NCI-H524 (cell line): ENCODE measurements around the gene TVP23C.
A peak's percentile ranks its signal among the peaks of the same experiment; 100 is the strongest.

Experiments used
- DNase-seq, 2 experiments: peaks; one replicate each; lab custom pipeline; 2025; lab: John Stamatoyannopoulos, UW

TVP23C gene

GRCh38 chr17:15465045-15465701, 98.1 kb downstream of the TVP23C start:
- DNase-seq, result no peak

- DNase-seq, result no peak
Observed at GRCh38 chr17:15464231-15464985, 98.9 kb downstream of the TVP23C start.

- DNase-seq, result no peak
Observed at GRCh38 chr17:15462976-15463772, 100.1 kb downstream of the TVP23C start.

DNA sequence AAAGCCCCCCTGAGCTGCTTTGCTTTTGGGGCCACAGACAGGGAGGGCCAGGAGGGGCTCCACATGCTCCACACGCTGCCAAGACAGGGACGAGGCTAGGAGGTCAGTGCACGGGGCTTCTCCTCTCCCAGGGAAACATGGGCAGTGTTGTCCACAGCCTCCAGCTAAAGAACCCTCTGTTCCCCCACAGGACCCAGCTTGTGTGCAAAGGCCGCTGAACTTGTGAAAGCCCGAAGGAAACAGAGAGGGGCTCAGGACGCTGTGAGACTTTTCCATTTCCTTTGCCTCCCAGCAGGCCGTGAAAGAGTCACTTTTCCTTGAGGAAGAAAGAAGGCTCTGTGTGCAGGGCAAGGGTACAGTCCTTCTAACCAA, 105.6 kb downstream of the TVP23C start:
- DNase-seq, result no peak

GRCh38 chr17:15456972-15457722, 106.1 kb downstream of the TVP23C start:
- DNase-seq, result peak in 1 of 2 experiments; percentile 5

DNA sequence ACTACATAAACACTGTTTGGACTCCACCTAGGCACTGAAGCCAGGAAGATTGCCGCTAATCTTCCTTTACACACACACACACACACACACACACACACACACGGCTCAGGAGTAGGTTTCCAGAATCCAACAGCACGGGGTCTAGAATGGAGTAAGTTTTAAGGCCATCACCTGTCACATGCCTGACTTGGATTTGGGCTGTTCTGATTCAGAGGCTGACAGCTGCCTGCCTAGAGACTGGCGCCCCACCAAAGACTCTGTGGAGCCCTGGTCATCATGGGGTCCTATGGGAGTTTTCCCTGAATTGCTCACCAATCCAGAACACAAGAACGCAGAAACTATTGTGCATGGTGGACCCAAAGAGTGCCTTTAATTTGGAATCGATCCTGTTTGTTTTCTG, 106.8 kb downstream of the TVP23C start:
- DNase-seq, result no peak

DNA sequence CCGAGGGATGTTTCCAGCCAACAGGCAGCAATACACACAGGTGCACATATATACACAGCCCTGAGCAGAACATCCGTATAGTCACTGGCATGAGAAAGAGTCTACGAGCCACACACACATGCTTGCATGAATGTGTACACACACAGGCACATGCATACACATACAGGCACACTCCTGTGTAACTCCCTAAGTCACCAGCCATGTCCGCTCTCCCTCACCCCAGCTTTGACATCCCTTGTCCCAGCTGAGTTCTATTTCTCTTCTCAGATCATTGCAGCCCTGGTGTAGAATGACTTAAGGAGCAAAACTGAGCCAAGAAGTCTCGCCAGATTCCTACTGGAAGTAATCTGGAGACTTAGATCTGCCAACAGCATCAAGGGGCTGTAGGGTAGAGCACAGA, 108.9 kb downstream of the TVP23C start:
- no peak for DNase-seq

GRCh38 chr17:15453782-15454181, 109.5 kb downstream of the TVP23C start:
- no peak for DNase-seq

- no peak for DNase-seq
Observed at GRCh38 chr17:15453246-15453645, 110.0 kb downstream of the TVP23C start.

GRCh38 chr17:15452746-15453145, 110.5 kb downstream of the TVP23C start:
- no peak for DNase-seq
